Stimulated activated naive B cell treated with anti-CD40 and anti-IgM and Interleukin-4, amounts not matched to agents 10 μg/mL and 1 μg/mL and 100 μg/mL, for 72 hours (primary cell): ENCODE data around the gene YIF1B.
"Not testable (repeated sequence)": the region's sequence is repeated elsewhere in the genome, so short reads cannot be mapped to it uniquely, and the experiment has no call there.

Source experiments
- ATAC-seq, 2 donors: fragments of 150-1000 bp; cut with Tn5 transposase; replicated peaks; 2 replicates each; pipeline ENCODE4 v1.10.0; 2021; ENCODE audit warnings: moderate library complexity in 1 of 2
- DNase-seq: peaks from one replicate; pipeline ENCODE4 v3.0.0; 2021
- H3K27ac Mint-ChIP-seq: one replicate; pipeline ENCODE4 v1.8.0; 2022; ENCODE audit warnings: mild to moderate bottlenecking, mixed read lengths
- H3K27me3 Mint-ChIP-seq, 2 donors: one replicate each; pipeline ENCODE4 v1.8.0; 2022; ENCODE audit warnings: mixed read lengths in 2 of 2
- H3K36me3 Mint-ChIP-seq, 2 donors: one replicate each; pipeline ENCODE4 v1.8.0; 2022; ENCODE audit warnings: mixed read lengths in 2 of 2, mild to moderate bottlenecking in 1 of 2
- H3K4me1 Mint-ChIP-seq, 2 donors: one replicate each; pipeline ENCODE4 v1.8.0; 2022; ENCODE audit warnings: mixed read lengths in 2 of 2, mild to moderate bottlenecking in 1 of 2
- H3K4me3 Mint-ChIP-seq, 2 donors: one replicate each; pipeline ENCODE4 v1.8.0; 2022; ENCODE audit warnings: mild to moderate bottlenecking in 2 of 2, mixed read lengths in 2 of 2, moderate library complexity in 1 of 2
- H3K9me3 Mint-ChIP-seq, 2 donors: one replicate each; pipeline ENCODE4 v1.8.0; 2022; ENCODE audit warnings: mixed read lengths in 2 of 2, mild to moderate bottlenecking in 1 of 2

The YIF1B gene

DNA sequence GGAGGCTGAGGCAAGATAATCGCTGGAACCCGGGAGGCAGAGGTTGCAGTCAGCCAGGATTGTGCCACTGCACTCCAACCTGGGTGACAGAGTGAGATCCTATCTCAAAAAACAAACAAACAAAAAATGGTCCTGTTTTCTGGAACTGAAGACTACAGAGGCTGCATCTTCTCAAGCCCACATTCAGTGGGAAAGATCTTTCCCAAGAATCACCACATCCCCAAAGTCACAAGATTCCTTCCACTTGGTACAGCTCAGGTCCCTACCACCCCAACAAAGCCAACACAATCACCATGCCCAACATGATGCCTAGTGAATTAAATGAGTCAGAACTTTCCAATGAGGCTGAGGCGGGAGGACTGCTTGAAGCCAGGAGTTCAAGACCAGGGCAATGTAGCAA lies 35.1 kb upstream of the YIF1B start:
- Mint-ChIP-seq H3K4me1 (no peaks in the 10 kb centered on the region), H3K4me3 (no peak overlapping the region), H3K36me3 (peaks cover 2 to 6% of the 10 kb centered on the region in 2 donors), H3K27me3 (peaks cover 3 to 20% of the 10 kb centered on the region in 2 donors), H3K27ac (no peak overlapping the region), H3K9me3 (no peaks in the 10 kb centered on the region)
- DNase-seq (no peak), ATAC-seq (no peak)

GRCh38 chr19:38346837-38347236 lies 31.1 kb upstream of the YIF1B start:
- H3K9me3 Mint-ChIP-seq: no peaks in the 10 kb centered on the region
- H3K27me3 Mint-ChIP-seq: no peaks in the 10 kb centered on the region
- no peak for DNase-seq
- H3K36me3 Mint-ChIP-seq: peaks cover 9 to 19% of the 10 kb centered on the region in 2 donors
- no peaks in the 10 kb centered on the region for H3K4me1 Mint-ChIP-seq
- H3K4me3 Mint-ChIP-seq: no peak overlapping the region
- no peak overlapping the region for H3K27ac Mint-ChIP-seq
- no peak for ATAC-seq

- Mint-ChIP-seq H3K4me1 (peaks cover 15% of the 10 kb centered on the region in 2 donors), H3K4me3 (no peak overlapping the region), H3K36me3 (peaks cover 9 to 27% of the 10 kb centered on the region in 2 donors), H3K27me3 (no peaks in the 10 kb centered on the region), H3K27ac (peak overlapping the region; percentile 1), H3K9me3 (no peaks in the 10 kb centered on the region)
- DNase-seq (no peak), ATAC-seq (no peak)
Measured at GRCh38 chr19:38340927-38341326, 25.2 kb upstream of the YIF1B start.

DNA sequence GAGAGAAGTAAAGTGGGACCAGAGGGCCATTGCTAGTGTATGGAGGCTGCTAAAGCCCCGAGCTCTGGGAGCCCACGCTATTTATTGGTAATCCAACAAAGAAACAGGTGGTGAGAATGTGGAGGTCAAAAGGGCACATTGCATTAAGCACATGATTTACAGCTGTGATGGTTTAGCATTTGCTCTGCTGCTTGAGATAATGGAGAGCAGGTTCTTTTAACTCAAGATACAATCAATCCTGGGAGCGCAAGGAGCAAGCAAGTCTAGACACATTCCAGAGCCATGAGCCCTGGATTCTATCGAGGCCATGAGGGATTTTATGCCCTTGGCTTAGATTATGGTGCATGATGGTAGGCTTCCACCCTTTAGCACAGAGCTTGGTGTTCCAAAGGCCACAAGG lies 23.3 kb upstream of the YIF1B start:
- not testable (repeated sequence) for DNase-seq, H3K4me3 Mint-ChIP-seq, ATAC-seq, H3K9me3 Mint-ChIP-seq, H3K27ac Mint-ChIP-seq, H3K27me3 Mint-ChIP-seq
- peaks cover 15% of the 10 kb centered on the region in 2 donors for H3K4me1 Mint-ChIP-seq
- H3K36me3 Mint-ChIP-seq: peaks cover 9 to 23% of the 10 kb centered on the region in 2 donors

DNA sequence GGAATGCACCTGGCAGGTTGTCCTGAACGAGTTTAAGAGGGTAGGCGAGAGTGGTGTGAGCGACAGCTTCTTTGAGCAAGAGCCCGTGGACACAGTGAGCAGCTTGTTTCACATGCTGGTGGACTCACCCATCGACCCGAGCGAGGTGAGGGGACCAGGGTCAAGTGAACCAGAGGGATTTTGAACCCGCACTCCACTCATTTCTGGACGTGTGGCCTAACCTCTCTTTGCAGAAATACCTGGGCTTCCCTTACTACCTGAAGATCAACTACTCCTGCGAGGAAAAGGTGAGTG lies 21.6 kb upstream of the YIF1B start:
- no peak for ATAC-seq
- Mint-ChIP-seq H3K36me3 (peaks cover 3 to 13% of the 10 kb centered on the region in 2 donors), H3K27me3 (no peaks in the 10 kb centered on the region), H3K9me3 (no peaks in the 10 kb centered on the region), H3K4me3 (peak overlapping the region; percentile 89 to 94), H3K27ac (peak overlapping the region; percentile 93), H3K4me1 (peaks cover 15% of the 10 kb centered on the region in 2 donors)
- no peak for DNase-seq

GRCh38 chr19:38336638-38337359 lies 21.1 kb upstream of the YIF1B start:
- peak overlapping the region; percentile 93 for H3K27ac Mint-ChIP-seq
- no peaks in the 10 kb centered on the region for H3K27me3 Mint-ChIP-seq
- DNase-seq (peak; percentile 95), ATAC-seq (peak; percentile 64 to 72)
- no peaks in the 10 kb centered on the region for H3K9me3 Mint-ChIP-seq
- H3K36me3 Mint-ChIP-seq: peaks cover 3 to 13% of the 10 kb centered on the region in 2 donors
- peaks cover 15% of the 10 kb centered on the region in 2 donors for H3K4me1 Mint-ChIP-seq
- H3K4me3 Mint-ChIP-seq: peak overlapping the region; percentile 89 to 94

DNA sequence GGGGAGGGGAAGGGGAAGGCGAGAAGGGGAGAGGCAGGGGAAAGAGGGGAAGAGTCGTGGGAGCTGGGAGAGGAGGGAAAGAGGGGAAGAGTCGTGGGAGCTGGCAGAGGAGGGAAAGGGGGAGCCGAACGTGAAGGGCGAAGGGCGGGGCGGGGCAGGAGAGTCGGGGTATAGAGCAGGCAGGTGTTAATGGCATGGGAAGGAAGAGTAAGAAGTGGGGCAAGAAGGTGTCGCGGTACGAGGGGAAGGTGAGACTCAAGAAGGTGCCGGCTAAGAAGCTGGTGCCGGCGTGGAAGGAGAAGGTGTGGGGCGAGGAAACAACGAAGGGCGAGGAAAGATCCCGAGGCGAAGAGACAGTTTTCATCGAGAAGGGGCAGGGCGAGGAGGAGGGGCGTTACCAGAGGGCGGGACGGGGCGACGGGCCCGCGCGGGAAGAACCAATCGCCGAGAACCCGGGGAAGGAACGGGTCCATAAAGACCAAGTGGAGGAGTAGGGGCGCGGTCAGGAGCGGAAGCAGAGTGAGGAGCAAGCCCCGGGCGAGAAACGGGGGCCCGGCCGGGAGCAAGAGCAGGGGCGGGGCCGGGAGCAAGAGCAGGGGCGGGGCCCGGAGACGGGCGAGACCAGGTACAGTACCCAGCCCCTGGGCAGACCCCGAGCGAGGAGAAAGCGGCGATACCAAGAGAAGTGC lies 20.3 kb upstream of the YIF1B start:
- peak overlapping the region; percentile 93 for H3K27ac Mint-ChIP-seq
- no peaks in the 10 kb centered on the region for H3K9me3 Mint-ChIP-seq
- peaks cover 15% of the 10 kb centered on the region in 2 donors for H3K4me1 Mint-ChIP-seq
- peak; percentile 94 for DNase-seq
- peaks cover 2 to 11% of the 10 kb centered on the region in 2 donors for H3K36me3 Mint-ChIP-seq
- peak; percentile 77 to 79 for ATAC-seq
- H3K4me3 Mint-ChIP-seq: peak overlapping the region; percentile 89 to 94
- no peaks in the 10 kb centered on the region for H3K27me3 Mint-ChIP-seq

DNA sequence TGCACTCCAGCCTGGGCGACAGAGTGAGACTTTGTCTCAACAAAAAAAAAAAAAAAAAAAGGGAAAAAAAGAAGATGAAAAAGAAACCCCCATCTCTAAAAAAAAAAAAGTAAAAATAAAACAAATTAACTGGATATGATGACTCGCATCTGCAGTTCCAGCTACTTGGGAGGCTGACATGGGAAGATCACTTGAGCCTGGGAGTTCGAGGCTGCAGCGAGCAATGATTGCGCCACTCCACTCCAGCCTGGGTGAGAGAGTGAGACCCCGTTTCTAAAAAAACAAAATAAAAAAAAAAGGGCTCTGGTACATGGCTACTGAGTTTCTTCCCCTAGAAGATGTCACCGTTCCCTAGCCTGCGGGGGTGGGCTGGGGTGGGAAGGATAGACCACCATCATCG lies 17.5 kb upstream of the YIF1B start:
- no peak for DNase-seq
- no peaks in the 10 kb centered on the region for H3K9me3 Mint-ChIP-seq
- H3K4me3 Mint-ChIP-seq: no peak overlapping the region
- H3K4me1 Mint-ChIP-seq: peaks cover 8 to 9% of the 10 kb centered on the region in 2 donors
- no peak for ATAC-seq
- peaks cover 14 to 20% of the 10 kb centered on the region in 2 donors for H3K36me3 Mint-ChIP-seq
- no peak overlapping the region for H3K27ac Mint-ChIP-seq
- no peaks in the 10 kb centered on the region for H3K27me3 Mint-ChIP-seq

DNA sequence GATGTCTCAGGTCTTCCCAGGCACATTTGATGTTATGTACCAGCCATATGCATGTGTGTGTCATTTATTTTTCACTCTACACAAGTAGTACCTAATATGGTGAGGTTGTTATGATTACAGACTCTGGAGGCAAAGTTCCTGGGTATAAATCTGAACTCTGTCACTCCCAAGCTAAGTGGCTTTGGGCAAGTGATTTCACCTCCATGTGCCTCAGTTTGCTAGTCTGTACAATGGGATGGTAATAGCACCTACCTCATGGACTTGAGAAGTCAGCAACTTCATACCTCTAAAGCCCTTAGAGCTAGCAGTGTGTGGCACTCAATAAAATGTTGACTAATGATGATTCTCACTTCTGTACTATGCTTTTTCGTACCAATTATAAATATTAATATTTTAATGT lies 16.0 kb upstream of the YIF1B start:
- ATAC-seq (no peak), DNase-seq (no peak)
- H3K9me3 Mint-ChIP-seq: no peaks in the 10 kb centered on the region
- H3K27ac Mint-ChIP-seq: no peak overlapping the region
- H3K36me3 Mint-ChIP-seq: peaks cover 25 to 32% of the 10 kb centered on the region in 2 donors
- no peak overlapping the region for H3K4me3 Mint-ChIP-seq
- H3K27me3 Mint-ChIP-seq: no peaks in the 10 kb centered on the region
- peaks cover 1 to 3% of the 10 kb centered on the region in 2 donors for H3K4me1 Mint-ChIP-seq

DNA sequence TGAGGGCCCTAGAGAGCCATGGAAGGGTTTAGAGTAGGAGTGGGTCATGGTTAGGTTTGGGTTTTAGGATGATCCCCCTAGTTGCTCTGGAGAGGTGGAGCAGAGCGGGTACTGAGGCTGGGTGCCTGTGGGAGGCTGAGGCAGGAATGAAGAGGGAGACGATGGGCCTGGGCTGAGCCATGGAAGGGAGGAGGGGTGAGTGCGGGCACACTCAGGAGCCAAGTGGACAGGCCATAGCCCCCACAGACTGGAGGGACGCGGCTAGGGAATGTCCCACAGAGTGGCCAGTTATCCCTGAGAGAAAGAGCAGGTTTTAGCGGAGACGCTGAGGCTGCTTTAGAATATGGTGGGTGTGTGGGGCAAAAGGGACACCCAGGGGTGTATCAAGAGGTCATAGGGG lies 13.9 kb upstream of the YIF1B start:
- ATAC-seq: no peak
- Mint-ChIP-seq H3K27ac (no peak overlapping the region), H3K36me3 (peaks cover 40 to 46% of the 10 kb centered on the region in 2 donors), H3K27me3 (no peaks in the 10 kb centered on the region), H3K4me1 (no peaks in the 10 kb centered on the region), H3K9me3 (no peaks in the 10 kb centered on the region), H3K4me3 (no peak overlapping the region)
- DNase-seq: no peak

DNA sequence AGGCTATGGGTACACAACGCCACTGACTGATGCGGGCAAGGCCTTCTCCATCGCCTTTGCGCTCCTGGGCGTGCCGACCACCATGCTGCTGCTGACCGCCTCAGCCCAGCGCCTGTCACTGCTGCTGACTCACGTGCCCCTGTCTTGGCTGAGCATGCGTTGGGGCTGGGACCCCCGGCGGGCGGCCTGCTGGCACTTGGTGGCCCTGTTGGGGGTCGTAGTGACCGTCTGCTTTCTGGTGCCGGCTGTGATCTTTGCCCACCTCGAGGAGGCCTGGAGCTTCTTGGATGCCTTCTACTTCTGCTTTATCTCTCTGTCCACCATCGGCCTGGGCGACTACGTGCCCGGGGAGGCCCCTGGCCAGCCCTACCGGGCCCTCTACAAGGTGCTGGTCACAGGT lies 10.8 kb upstream of the YIF1B start:
- H3K9me3 Mint-ChIP-seq: no peaks in the 10 kb centered on the region
- DNase-seq (no peak), ATAC-seq (no peak)
- peaks cover 2 to 6% of the 10 kb centered on the region in 2 donors for H3K4me1 Mint-ChIP-seq
- H3K4me3 Mint-ChIP-seq: no peak overlapping the region
- no peaks in the 10 kb centered on the region for H3K27me3 Mint-ChIP-seq
- H3K27ac Mint-ChIP-seq: no peak overlapping the region
- H3K36me3 Mint-ChIP-seq: peaks cover 40 to 56% of the 10 kb centered on the region in 2 donors

- H3K9me3 Mint-ChIP-seq: no peaks in the 10 kb centered on the region
- ATAC-seq: no peak
- peaks cover 36 to 54% of the 10 kb centered on the region in 2 donors for H3K36me3 Mint-ChIP-seq
- DNase-seq: no peak
- H3K27me3 Mint-ChIP-seq: no peaks in the 10 kb centered on the region
- no peak overlapping the region for H3K27ac Mint-ChIP-seq
- H3K4me3 Mint-ChIP-seq: no peak overlapping the region
- peaks cover 12 to 23% of the 10 kb centered on the region in 2 donors for H3K4me1 Mint-ChIP-seq
Measured at GRCh38 chr19:38324431-38324830, 8.7 kb upstream of the YIF1B start.

- Mint-ChIP-seq H3K27ac (no peak overlapping the region), H3K36me3 (peaks cover 26 to 43% of the 10 kb centered on the region in 2 donors), H3K4me3 (no peak overlapping the region), H3K4me1 (peaks cover 22 to 35% of the 10 kb centered on the region in 2 donors), H3K9me3 (no peaks in the 10 kb centered on the region), H3K27me3 (no peaks in the 10 kb centered on the region)
- no peak for ATAC-seq
- no peak for DNase-seq
Measured at GRCh38 chr19:38323291-38323690, 7.5 kb upstream of the YIF1B start.

GRCh38 chr19:38321646-38322196 lies 6.0 kb upstream of the YIF1B start:
- peak overlapping the region; percentile 89 to 96 for H3K4me3 Mint-ChIP-seq
- peaks cover 15 to 27% of the 10 kb centered on the region in 2 donors for H3K36me3 Mint-ChIP-seq
- H3K4me1 Mint-ChIP-seq: peaks cover 30 to 47% of the 10 kb centered on the region in 2 donors
- DNase-seq (no peak), ATAC-seq (no peak)
- H3K27ac Mint-ChIP-seq: no peak overlapping the region
- H3K27me3 Mint-ChIP-seq: no peaks in the 10 kb centered on the region
- no peaks in the 10 kb centered on the region for H3K9me3 Mint-ChIP-seq

DNA sequence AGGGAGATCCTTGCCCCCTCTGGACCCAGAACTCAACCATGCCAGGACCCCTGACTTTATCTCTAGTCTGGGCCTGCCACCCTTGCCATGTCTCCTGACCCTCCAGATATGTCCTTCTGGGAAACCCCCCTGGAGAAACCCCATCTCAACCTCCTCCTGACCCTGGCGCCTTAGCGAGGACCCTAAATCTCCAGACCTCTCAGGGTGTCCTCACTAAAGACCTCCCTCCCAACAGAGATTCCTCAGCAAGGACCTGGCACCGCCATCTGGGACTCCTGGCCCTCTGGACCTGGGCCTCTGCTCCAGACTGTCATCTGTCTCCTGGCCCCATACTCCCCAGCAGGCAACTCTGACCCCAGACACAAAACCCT lies 5.2 kb upstream of the YIF1B start:
- no peaks in the 10 kb centered on the region for H3K9me3 Mint-ChIP-seq
- ATAC-seq (no peak), DNase-seq (no peak)
- peaks cover 9 to 22% of the 10 kb centered on the region in 2 donors for H3K36me3 Mint-ChIP-seq
- no peaks in the 10 kb centered on the region for H3K27me3 Mint-ChIP-seq
- H3K4me3 Mint-ChIP-seq: peak overlapping the region; percentile 89 to 96
- peak overlapping the region; percentile 47 for H3K27ac Mint-ChIP-seq
- H3K4me1 Mint-ChIP-seq: peaks cover 33 to 54% of the 10 kb centered on the region in 2 donors
